ENCODE results near the gene MEI1.

GRCh38 chr22:41819257-41819656 lies 120.0 kb downstream of the MEI1 start:
- TF ChIP-seq POLR2A (IDR thresholded peaks at IDR 0.05) = no peak
- TF ChIP-seq CTCF (IDR thresholded peaks at IDR 0.05) = no peak
- no peak for TF ChIP-seq POLR2AphosphoS5 (IDR thresholded peaks at IDR 0.05)

Measured in stomach (tissue), 4 donors.